ENCODE results near the gene PAGR1.
A peak's percentile ranks its signal among the peaks of the same experiment; 100 is the strongest.
"Not testable (repeated sequence)": the region's sequence is repeated elsewhere in the genome, so short reads cannot be mapped to it uniquely, and the experiment has no call there.

The PAGR1 gene

DNA sequence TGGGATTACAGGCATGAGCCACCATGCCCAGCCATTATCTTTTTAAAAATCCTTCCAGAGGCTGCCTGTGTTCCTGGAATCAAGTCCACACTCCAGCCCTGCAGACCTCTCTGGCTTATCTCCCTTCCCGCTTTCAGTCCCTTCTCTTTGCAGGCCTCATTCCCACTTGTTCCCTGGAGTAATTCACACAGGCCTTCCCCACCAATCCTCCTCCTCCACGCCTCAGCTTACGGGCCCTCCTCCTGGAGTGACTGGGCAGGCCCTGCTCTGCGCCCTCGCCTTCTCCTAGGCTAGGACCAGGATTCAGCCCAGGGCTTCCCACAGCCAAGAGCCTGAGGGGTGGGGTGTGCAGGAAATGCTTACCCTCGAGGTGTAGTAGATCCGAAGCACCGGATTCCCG lies 44.3 kb downstream of the PAGR1 start:
- H3K4me3 ChIP-seq (ENCODE audit: low read depth, low read length) = no peak overlapping the region
- DNase-seq (ENCODE audit: low read depth) = no peak
- no peak for TF ChIP-seq CTCF (IDR thresholded peaks at IDR 0.05; ENCODE audit: insufficient read depth, low read depth, low read length, missing control alignments)

GRCh38 chr16:29862383-29862883 lies 46.5 kb downstream of the PAGR1 start:
- peak overlapping the region; percentile 60 for H3K4me3 ChIP-seq (ENCODE audit: low read depth, low read length)
- DNase-seq (ENCODE audit: low read depth) = peak; percentile 10
- TF ChIP-seq CTCF (IDR thresholded peaks at IDR 0.05; ENCODE audit: insufficient read depth, low read depth, low read length, missing control alignments) = no peak

DNA sequence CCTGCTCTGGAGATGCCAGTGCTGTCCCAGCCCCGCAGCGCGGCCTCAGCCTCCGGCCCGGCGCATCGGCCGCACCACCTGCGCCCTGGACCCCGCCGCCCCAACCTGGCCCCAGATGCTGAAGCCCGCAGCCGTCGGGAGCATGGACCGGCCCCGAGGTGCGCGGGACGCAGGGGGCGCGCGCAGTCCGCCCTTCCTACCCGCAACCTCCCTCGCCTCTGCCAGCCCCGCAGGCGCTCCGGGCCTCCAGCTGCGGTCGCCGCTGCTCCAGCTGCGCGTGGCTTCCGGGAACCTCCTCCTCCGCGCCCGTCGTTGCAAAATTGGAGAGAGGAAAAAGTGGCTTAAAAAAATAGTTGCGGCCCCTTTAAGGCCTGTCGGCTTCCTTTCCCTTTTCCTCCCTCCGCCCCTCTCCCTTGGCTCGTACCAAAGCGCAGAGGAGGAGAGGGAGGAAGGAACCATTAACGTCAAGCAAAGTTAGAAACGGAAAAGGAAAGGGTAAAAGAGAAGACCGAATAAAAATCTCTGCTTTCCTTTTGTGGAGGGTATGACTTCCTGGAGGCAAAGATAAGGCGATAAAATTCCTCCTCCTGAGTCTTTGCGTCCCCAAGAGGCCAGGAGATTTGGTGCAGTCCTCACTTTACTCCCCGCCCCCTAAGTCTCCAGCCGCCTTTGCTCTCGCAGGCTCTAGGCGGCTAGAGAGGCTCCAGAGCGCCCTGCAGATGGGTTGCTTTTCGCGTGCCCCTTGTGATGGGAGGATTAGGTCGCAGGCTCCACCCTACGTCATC lies 47.1 kb downstream of the PAGR1 start, which contains the start of gene CDIPT:
CDIPT (minus strand) TSS at position 343 of the 785 bp plus-strand sequence. CDS start 369 bp downstream, outside the sequence.
- DNase-seq (ENCODE audit: low read depth) = peak; percentile 99
- peak; percentile 82 for TF ChIP-seq CTCF (IDR thresholded peaks at IDR 0.05; ENCODE audit: insufficient read depth, low read depth, low read length, missing control alignments)
- peak within 1 kb of the TSS; percentile 60 for H3K4me3 ChIP-seq (ENCODE audit: low read depth, low read length)

DNA sequence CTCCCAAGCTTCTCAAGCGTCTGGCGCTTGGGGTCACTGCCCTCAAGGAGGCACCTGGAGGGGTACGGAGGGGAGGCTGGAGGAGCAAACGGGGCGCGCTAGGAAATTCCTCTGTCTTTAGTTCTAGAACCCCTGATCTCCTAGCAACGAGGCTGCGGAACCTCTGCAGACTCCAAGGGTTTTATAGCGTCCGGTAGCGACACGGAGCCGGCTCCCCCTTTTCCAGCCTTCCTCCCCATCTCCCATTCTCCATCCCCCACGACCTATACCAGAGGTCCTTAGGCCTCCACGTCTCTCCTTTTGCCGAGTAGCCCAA lies 47.7 kb downstream of the PAGR1 start:
- TF ChIP-seq CTCF (IDR thresholded peaks at IDR 0.05; ENCODE audit: insufficient read depth, low read depth, low read length, missing control alignments) = no peak
- DNase-seq (ENCODE audit: low read depth) = no peak
- no peak overlapping the region for H3K4me3 ChIP-seq (ENCODE audit: low read depth, low read length)

DNA sequence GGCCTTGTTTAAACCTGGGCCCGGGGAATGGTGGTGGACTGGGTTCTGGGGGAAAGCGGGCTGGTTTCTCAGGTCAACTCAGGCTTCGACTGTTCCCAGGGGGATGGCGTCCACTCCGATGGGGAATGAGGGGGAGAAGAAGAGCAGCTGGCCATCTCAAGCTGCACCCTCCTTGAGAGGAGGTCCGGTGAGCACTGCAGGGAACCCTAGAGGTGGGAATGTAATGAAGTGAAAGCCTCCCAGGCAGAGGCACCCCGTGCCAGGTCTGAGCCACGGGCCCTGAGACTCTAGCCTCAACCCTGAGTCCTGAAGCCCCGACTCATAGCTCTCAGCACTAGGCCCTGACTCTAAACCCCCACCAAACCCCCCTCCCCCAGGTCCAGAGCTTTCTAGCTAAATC lies 48.3 kb downstream of the PAGR1 start:
- no peak for TF ChIP-seq CTCF (IDR thresholded peaks at IDR 0.05; ENCODE audit: insufficient read depth, low read depth, low read length, missing control alignments)
- no peak for DNase-seq (ENCODE audit: low read depth)
- no peak overlapping the region for H3K4me3 ChIP-seq (ENCODE audit: low read depth, low read length)

- no peak for TF ChIP-seq CTCF (IDR thresholded peaks at IDR 0.05; ENCODE audit: insufficient read depth, low read depth, low read length, missing control alignments)
- H3K4me3 ChIP-seq (ENCODE audit: low read depth, low read length) = no peak overlapping the region
- no peak for DNase-seq (ENCODE audit: low read depth)
These were observed 52.6 kb downstream of the PAGR1 start for GRCh38 chr16:29868396-29869009.

DNA sequence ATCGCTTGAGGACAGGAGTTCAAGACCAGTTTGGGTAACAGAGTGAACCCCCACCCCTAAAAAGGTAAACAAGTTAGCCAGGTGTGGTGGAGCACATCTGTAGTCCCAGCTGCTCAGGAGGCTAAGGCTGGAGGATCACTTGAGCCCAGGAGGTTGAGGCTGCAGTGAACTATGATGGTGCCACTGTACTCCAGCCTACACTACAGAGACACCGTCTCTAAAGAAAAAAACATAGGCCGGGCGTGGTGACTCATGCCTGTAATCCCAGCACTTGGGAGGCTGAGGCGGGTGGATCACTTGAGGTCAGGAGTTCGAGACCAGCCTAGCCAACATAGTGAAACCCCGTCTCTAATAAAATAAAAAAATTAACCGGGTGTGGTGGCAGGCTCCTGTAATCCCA lies 53.1 kb downstream of the PAGR1 start:
- DNase-seq (ENCODE audit: low read depth); H3K4me3 ChIP-seq (ENCODE audit: low read depth, low read length): not testable (repeated sequence)
